Neuronal stem cell (in vitro differentiated cells): ENCODE measurements around the gene SRRD.

Experiments
- DNase-seq: peaks from one replicate; pipeline ENCODE4 v3.0.0-alpha.2; 2013; ENCODE audit warnings: low spot score
- H2AFZ ChIP-seq: one replicate; pipeline ENCODE4 v1.6.1; 2013; ENCODE audit warnings: mild to moderate bottlenecking, low read length, inconsistent platforms
- H2AK5ac ChIP-seq: 2 replicates; pipeline ENCODE4 v1.6.1; 2013; ENCODE audit warnings: low read depth, mild to moderate bottlenecking, inconsistent platforms, low read length, moderate library complexity, mixed read lengths
- H2BK120ac ChIP-seq: 2 replicates; pipeline ENCODE4 v1.6.1; 2013; ENCODE audit warnings: low read depth, mild to moderate bottlenecking, inconsistent platforms, low read length, moderate library complexity, mixed read lengths
- H2BK12ac ChIP-seq: one replicate; pipeline ENCODE4 v1.6.1; 2013; ENCODE audit warnings: low read length, inconsistent platforms
- H2BK15ac ChIP-seq: 2 replicates; pipeline ENCODE4 v1.6.1; 2013; ENCODE audit warnings: mild to moderate bottlenecking, low read length, inconsistent platforms, mixed read lengths
- H2BK5ac ChIP-seq: one replicate; pipeline ENCODE4 v1.6.1; 2013; ENCODE audit warnings: inconsistent platforms, mild to moderate bottlenecking, low read length, moderate library complexity
- H3K14ac ChIP-seq: one replicate; pipeline ENCODE4 v1.6.1; 2013; ENCODE audit warnings: low read length, inconsistent platforms
- H3K18ac ChIP-seq: 2 replicates; pipeline ENCODE4 v1.6.1; 2013; ENCODE audit warnings: low read length, inconsistent platforms
- H3K23ac ChIP-seq: 2 replicates; pipeline ENCODE4 v1.6.1; 2013; ENCODE audit warnings: low read depth, mild to moderate bottlenecking, mixed read lengths, low read length, inconsistent platforms; ENCODE audit not compliant: poor library complexity
- H3K27ac ChIP-seq: replicated peaks from 3 replicates; pipeline ENCODE4 v1.5.1; 2013; ENCODE audit warnings: low read length, inconsistent platforms
- H3K27me3 ChIP-seq, 3 experiments: 2 replicates each; pipeline ENCODE4 v1.6.1; 2013; ENCODE audit warnings: low read length in 3 of 3, mild to moderate bottlenecking in 2 of 3, inconsistent platforms in 1 of 3, low read depth in 1 of 3, mixed read lengths in 1 of 3, moderate library complexity in 1 of 3; ENCODE audit not compliant: control insufficient read depth in 3 of 3, insufficient read depth in 3 of 3
- H3K36me3 ChIP-seq, 2 donors: replicated peaks in 1 of 2; 2 replicates each; pipeline ENCODE4 v1.6.1; 2013; ENCODE audit warnings: low read length in 2 of 2; ENCODE audit not compliant: control insufficient read depth in 2 of 2, insufficient read depth in 2 of 2
- H3K4ac ChIP-seq: 2 replicates; pipeline ENCODE4 v1.6.1; 2013; ENCODE audit warnings: inconsistent platforms, mild to moderate bottlenecking, low read length, moderate library complexity
- H3K4me1 ChIP-seq, 2 donors: 1 replicate in 1 of 2; 2 replicates in 1 of 2; pipeline ENCODE4 v1.6.1; 2013; ENCODE audit warnings: low read length in 2 of 2, low read depth in 1 of 2; ENCODE audit not compliant: control insufficient read depth in 2 of 2, insufficient read depth in 1 of 2
- H3K4me2 ChIP-seq: one replicate; pipeline ENCODE4 v1.6.1; 2013; ENCODE audit warnings: mild to moderate bottlenecking, low read length, inconsistent platforms; ENCODE audit not compliant: insufficient read depth, poor library complexity, severe bottlenecking
- H3K4me3 ChIP-seq, 2 donors: 2 replicates each; pipeline ENCODE4 v1.5.1; 2013; ENCODE audit warnings: low read length in 2 of 2, mild to moderate bottlenecking in 2 of 2, inconsistent platforms in 1 of 2, moderate library complexity in 1 of 2
- H3K79me1 ChIP-seq: one replicate; pipeline ENCODE4 v1.6.1; 2013; ENCODE audit warnings: low read depth, mild to moderate bottlenecking, inconsistent platforms, low read length, moderate library complexity
- H3K9ac ChIP-seq: one replicate; pipeline ENCODE4 v1.6.1; 2013; ENCODE audit warnings: mild to moderate bottlenecking, low read depth, low read length, inconsistent platforms; ENCODE audit not compliant: poor library complexity
- H3K9me3 ChIP-seq, 2 donors: replicated peaks in 1 of 2; 2 replicates each; pipeline versions ENCODE3 to v1.6.1; 2013; ENCODE audit warnings: low read length in 2 of 2, mild to moderate bottlenecking in 2 of 2, inconsistent platforms in 1 of 2, low read depth in 1 of 2, mixed read lengths in 1 of 2, moderate library complexity in 1 of 2; ENCODE audit not compliant: control insufficient read depth in 2 of 2, insufficient read depth in 1 of 2
- H4K8ac ChIP-seq: one replicate; pipeline ENCODE4 v1.6.1; 2013; ENCODE audit warnings: low read depth, mild to moderate bottlenecking, inconsistent platforms, low read length, moderate library complexity
- H4K91ac ChIP-seq: one replicate; pipeline ENCODE4 v1.6.1; 2013; ENCODE audit warnings: low read length, low read depth, mild to moderate bottlenecking, inconsistent platforms; ENCODE audit not compliant: poor library complexity
- WGBS, 2 donors: extraction: QIAGEN DNeasy Blood & Tissue Kit; methylation state at CpG; one replicate each; pipeline ENCODE4 v1.1.7; 2013; ENCODE audit warnings: missing lambda C conversion rate in 2 of 2, mixed read lengths in 1 of 2; ENCODE audit not compliant: insufficient read length in 2 of 2, insufficient replicate concordance in 1 of 2; ENCODE audit errors: extremely low coverage in 2 of 2; 5-methylcytosine and 5-hydroxymethylcytosine counted together

Gene SRRD

DNA sequence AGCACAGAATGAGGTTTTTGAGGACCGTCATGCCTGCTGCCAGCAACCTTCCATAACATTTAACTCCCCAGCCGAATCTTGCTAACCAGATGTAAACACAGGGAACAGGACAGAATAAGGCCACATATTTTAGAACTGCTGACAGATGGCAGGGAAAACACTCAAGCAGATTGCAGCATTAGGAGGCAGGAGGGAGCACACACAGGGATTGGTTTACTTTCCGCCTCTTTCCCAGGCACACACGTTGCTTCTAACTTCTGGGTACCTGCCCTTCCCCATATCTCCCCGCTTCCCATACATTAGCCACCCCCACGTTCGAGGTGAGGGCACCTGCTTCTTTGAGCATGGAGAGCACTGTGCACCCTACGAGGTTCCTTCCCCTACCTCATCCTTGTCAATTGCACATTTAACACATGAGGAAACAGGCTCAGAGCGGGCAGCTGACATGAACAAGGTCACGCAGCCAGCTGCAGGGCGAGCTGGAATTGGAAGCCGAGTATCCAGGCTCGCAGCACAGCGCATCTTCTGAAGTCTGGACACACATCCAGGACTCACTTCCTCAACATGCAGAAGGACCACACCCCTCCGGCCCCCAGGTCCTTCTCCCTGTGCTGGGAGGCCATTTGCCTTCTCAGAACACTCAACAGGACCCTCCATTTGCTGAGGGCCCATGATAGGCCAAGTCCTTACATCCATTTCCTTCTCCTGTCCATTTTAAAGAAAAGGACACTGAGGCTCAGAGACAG lies 35.9 kb upstream of the SRRD start:
- Histone ChIP-seq H2AFZ (no peak overlapping the region), H2BK120ac (no peak overlapping the region), H3K9me3 (no peaks in the 10 kb centered on the region), H2BK12ac (no peak overlapping the region), H3K4me2 (no peak overlapping the region), H3K27ac (no peak overlapping the region), H3K27me3 (no peaks in the 10 kb centered on the region), H3K4me1 (no peaks in the 10 kb centered on the region), H3K18ac (no peak overlapping the region), H3K79me1 (no peaks in the 10 kb centered on the region), H2BK5ac (no peak overlapping the region), H3K23ac (peak overlapping the region; percentile 12), H3K4ac (no peak overlapping the region), H3K4me3 (no peak overlapping the region), H4K91ac (no peak overlapping the region), H4K8ac (no peak overlapping the region), H3K14ac (no peak overlapping the region), H2AK5ac (no peak overlapping the region), H3K9ac (no peak overlapping the region), H2BK15ac (no peak overlapping the region), H3K36me3 (peaks cover 14 to 32% of the 10 kb centered on the region in 2 donors)
- WGBS, 2 donors = no CpG with 5 or more reads among the region's 15 CpGs
- no peak for DNase-seq

DNA sequence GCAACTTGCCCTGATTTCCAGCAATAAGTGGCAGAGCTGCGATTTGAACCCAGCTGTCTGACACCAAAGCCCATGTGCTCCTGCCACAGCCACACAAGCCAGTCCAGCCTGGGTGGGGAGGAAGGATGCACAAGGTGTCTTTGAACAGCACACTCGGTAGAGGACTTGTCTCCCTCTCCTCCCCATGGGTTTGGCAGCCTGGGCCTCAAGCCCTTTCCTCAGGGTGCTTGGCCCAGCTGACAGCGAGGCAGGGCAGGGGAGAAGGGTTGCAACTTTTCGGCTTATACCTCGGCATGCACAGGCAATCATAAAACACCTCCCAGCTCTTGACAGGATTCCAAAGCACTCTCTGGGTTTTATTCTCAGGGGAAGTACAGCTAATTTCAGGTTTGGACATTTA lies 35.3 kb upstream of the SRRD start:
- no peak for DNase-seq
- H3K4me1 ChIP-seq = no peaks in the 10 kb centered on the region
- peak overlapping the region; percentile 45 for H3K18ac ChIP-seq
- no peak overlapping the region for H3K4ac ChIP-seq
- H3K9me3 ChIP-seq = no peaks in the 10 kb centered on the region
- H2BK120ac ChIP-seq = no peak overlapping the region
- no peak overlapping the region for H2BK12ac ChIP-seq
- no CpG with 5 or more reads among the region's 5 CpGs for WGBS, 2 donors
- H3K27ac ChIP-seq = no peak overlapping the region
- no peak overlapping the region for H4K91ac ChIP-seq
- no peak overlapping the region for H2AK5ac ChIP-seq
- no peaks in the 10 kb centered on the region for H3K27me3 ChIP-seq
- no peak overlapping the region for H2BK5ac ChIP-seq
- H3K36me3 ChIP-seq = peaks cover 17 to 38% of the 10 kb centered on the region in 2 donors
- H3K23ac ChIP-seq = no peak overlapping the region
- H2AFZ ChIP-seq = no peak overlapping the region
- no peaks in the 10 kb centered on the region for H3K79me1 ChIP-seq
- H3K4me2 ChIP-seq = no peak overlapping the region
- peak overlapping the region; percentile 63 for H3K9ac ChIP-seq
- no peak overlapping the region for H2BK15ac ChIP-seq
- H3K4me3 ChIP-seq = no peak overlapping the region
- no peak overlapping the region for H4K8ac ChIP-seq
- H3K14ac ChIP-seq = no peak overlapping the region

DNA sequence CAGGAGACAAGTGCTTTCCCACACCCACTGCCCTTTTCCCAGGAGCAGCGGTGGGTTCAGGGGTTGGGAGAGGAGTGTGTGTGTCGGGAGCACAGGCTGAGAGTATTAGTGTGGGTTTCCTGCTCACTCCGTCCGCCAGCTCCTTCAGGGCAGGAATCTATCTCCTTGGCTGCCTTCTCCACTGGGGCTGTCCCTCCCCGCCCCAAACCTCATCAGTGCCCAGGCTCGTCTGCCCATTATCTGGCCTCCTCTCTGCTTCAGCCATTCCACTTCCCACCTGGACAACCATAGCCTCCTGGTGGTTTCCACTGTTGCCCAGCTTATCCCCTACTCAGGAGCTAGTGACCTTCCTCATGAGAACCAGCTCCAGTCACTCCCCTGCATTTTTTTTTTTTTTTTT lies 34.7 kb upstream of the SRRD start:
- Histone ChIP-seq H2BK120ac (no peak overlapping the region), H4K91ac (no peak overlapping the region), H3K27me3 (no peaks in the 10 kb centered on the region), H3K18ac (peak overlapping the region; percentile 42), H3K36me3 (peaks cover 21 to 44% of the 10 kb centered on the region in 2 donors), H3K4me1 (no peaks in the 10 kb centered on the region), H3K14ac (no peak overlapping the region), H2AK5ac (no peak overlapping the region), H3K79me1 (no peaks in the 10 kb centered on the region), H3K4ac (no peak overlapping the region), H3K4me3 (no peak overlapping the region), H2BK15ac (no peak overlapping the region), H2BK12ac (no peak overlapping the region), H3K9ac (no peak overlapping the region), H2AFZ (no peak overlapping the region), H3K9me3 (peaks cover 0 to 2% of the 10 kb centered on the region in 2 donors), H4K8ac (no peak overlapping the region), H2BK5ac (no peak overlapping the region), H3K23ac (no peak overlapping the region), H3K27ac (no peak overlapping the region), H3K4me2 (no peak overlapping the region)
- no peak for DNase-seq
- no CpG with 5 or more reads among the region's 6 CpGs for WGBS, 2 donors

- Histone ChIP-seq H3K4me2 (no peak overlapping the region), H2BK120ac (no peak overlapping the region), H3K4ac (no peak overlapping the region), H2BK12ac (no peak overlapping the region), H3K27ac (no peak overlapping the region), H4K8ac (no peak overlapping the region), H3K27me3 (no peaks in the 10 kb centered on the region), H3K9ac (no peak overlapping the region), H3K9me3 (peaks cover 0 to 2% of the 10 kb centered on the region in 2 donors), H2BK15ac (no peak overlapping the region), H2AFZ (no peak overlapping the region), H4K91ac (no peak overlapping the region), H3K4me1 (no peaks in the 10 kb centered on the region), H3K18ac (no peak overlapping the region), H3K23ac (no peak overlapping the region), H3K36me3 (peaks cover 23 to 49% of the 10 kb centered on the region in 2 donors), H3K4me3 (no peak overlapping the region), H2AK5ac (no peak overlapping the region), H2BK5ac (no peak overlapping the region), H3K79me1 (no peaks in the 10 kb centered on the region), H3K14ac (no peak overlapping the region)
- no CpG with 5 or more reads among the region's 9 CpGs for WGBS, 2 donors
- DNase-seq = no peak
Measured at GRCh38 chr22:26450453-26451185, 33.1 kb upstream of the SRRD start.
